Central memory CD8-positive, alpha-beta T cell (primary cell): ENCODE measurements around the gene SKI.

Experiments
- ATAC-seq: fragments of 150-1000 bp; cut with Tn5 transposase; replicated peaks from 2 replicates; pipeline ENCODE4 v1.10.0; 2022; ENCODE audit warnings: mild to moderate bottlenecking, moderate FRiP score, moderate number of reproducible peaks; ENCODE audit not compliant: poor library complexity, severe bottlenecking; ENCODE audit errors: extremely low read depth
- DNase-seq, 2 donors: peaks; one replicate each; pipeline ENCODE4 v3.0.0; 2021; ENCODE audit warnings: low spot score in 2 of 2
- H3K27ac Mint-ChIP-seq: one replicate; pipeline ENCODE4 v1.8.0; 2022; ENCODE audit warnings: low read depth, mild to moderate bottlenecking, moderate library complexity, mixed read lengths
- H3K27me3 Mint-ChIP-seq: one replicate; pipeline ENCODE4 v1.8.0; 2022; ENCODE audit warnings: mixed read lengths
- H3K36me3 Mint-ChIP-seq: one replicate; pipeline ENCODE4 v1.8.0; 2022; ENCODE audit warnings: mild to moderate bottlenecking, moderate library complexity, mixed read lengths; ENCODE audit not compliant: insufficient read depth
- H3K4me1 Mint-ChIP-seq: one replicate; pipeline ENCODE4 v1.8.0; 2022; ENCODE audit warnings: mixed read lengths
- H3K4me3 Mint-ChIP-seq: one replicate; pipeline ENCODE4 v1.8.0; 2022; ENCODE audit warnings: mild to moderate bottlenecking, moderate library complexity, mixed read lengths
- H3K9me3 Mint-ChIP-seq: one replicate; pipeline ENCODE4 v1.8.0; 2022; ENCODE audit warnings: mixed read lengths

Gene SKI

DNA sequence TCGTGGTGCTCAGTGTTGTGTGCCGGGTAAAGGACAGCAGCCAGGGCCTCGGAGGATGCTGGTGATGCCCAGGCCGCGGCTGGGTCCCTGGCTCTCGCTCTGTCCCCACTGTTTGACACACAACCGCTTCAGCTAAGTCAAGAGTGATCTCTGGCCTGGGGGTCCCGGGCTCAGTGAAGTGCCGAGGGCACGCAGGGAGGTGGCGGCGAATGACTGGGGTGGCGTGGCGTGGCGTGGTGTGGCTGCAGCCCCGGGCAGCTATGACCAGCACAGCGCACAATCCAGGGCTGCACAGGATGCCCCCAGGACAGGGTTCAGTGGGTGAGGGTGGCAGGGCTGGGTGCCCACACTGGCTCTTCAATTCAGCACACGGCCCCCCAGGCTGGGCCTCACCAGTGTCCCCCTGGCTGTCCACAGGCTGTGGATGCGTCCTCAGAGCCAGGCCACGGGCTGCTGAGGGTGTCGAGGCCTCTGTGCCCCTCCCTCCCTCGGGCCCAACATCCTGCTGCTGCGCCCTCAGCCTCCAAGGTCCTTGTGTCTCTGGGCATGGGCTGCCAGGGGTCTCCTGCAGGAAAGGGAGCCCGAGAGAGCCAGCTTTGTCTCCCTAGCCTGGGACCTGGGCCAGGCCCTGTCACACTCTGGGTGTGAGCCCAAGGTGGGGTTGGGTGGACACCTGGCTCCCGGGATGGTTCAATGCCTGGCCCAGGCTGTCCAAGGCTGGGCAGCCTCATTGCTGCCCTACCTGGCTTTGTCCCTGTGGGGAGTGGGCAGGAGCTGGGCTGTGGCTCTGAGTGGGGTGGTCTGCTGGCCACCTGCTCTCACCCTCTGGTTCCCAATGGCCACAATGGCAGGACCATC is 12.0 kb upstream of the SKI start:
- ATAC-seq = no peak
- Mint-ChIP-seq H3K27ac (no peak overlapping the region), H3K27me3 (no peaks in the 10 kb centered on the region), H3K4me1 (no peaks in the 10 kb centered on the region), H3K4me3 (no peak overlapping the region), H3K36me3 (no peaks in the 10 kb centered on the region), H3K9me3 (no peaks in the 10 kb centered on the region)
- no peak for DNase-seq

DNA sequence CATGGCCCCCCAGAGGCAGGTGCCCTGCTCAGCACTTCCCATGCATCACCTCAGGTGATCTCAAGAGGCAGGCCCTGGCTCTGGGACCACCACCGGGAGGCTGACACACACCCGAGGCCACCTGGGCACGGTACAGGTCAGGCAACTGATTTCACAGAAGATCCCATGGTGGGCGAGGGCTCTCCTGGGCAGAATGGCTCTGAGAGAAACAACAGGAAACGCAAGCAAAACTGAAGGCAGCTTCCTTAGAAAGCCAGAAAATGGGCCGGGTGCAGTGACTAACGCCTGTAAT is 11.4 kb upstream of the SKI start:
- no peak for ATAC-seq

DNA sequence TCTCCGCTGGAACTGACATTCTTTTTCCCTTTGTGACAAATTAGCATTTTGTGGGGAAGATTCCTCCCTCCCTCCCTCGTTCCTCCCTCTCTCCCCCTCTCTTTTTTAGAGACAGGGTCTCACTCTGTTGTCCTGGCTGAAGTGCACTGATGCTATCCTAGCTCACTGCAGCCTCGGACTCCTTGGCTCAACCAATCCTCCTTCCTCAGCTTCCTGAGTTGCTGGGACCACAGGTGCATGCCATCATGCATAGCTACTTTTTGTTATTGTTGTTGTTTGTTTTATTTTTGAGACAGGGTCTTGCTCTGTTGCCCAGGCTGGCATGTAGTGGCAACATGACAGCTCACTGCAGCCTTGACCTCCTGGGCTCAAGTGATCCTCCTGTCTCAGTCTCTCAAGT is 6.8 kb upstream of the SKI start:
- no peaks in the 10 kb centered on the region for H3K9me3 Mint-ChIP-seq
- no peak for ATAC-seq
- DNase-seq = no peak
- peaks cover 2% of the 10 kb centered on the region for H3K36me3 Mint-ChIP-seq
- H3K4me3 Mint-ChIP-seq = no peak overlapping the region
- H3K27me3 Mint-ChIP-seq = no peaks in the 10 kb centered on the region
- no peak overlapping the region for H3K27ac Mint-ChIP-seq
- peaks cover 3% of the 10 kb centered on the region for H3K4me1 Mint-ChIP-seq

More for the DNA sequence above, 11.4 kb upstream of the SKI start:
- no peaks in the 10 kb centered on the region for H3K9me3 Mint-ChIP-seq
- no peak for DNase-seq
- H3K27me3 Mint-ChIP-seq = no peaks in the 10 kb centered on the region
- no peaks in the 10 kb centered on the region for H3K36me3 Mint-ChIP-seq
- H3K4me3 Mint-ChIP-seq = no peak overlapping the region
- no peaks in the 10 kb centered on the region for H3K4me1 Mint-ChIP-seq
- H3K27ac Mint-ChIP-seq = no peak overlapping the region

DNA sequence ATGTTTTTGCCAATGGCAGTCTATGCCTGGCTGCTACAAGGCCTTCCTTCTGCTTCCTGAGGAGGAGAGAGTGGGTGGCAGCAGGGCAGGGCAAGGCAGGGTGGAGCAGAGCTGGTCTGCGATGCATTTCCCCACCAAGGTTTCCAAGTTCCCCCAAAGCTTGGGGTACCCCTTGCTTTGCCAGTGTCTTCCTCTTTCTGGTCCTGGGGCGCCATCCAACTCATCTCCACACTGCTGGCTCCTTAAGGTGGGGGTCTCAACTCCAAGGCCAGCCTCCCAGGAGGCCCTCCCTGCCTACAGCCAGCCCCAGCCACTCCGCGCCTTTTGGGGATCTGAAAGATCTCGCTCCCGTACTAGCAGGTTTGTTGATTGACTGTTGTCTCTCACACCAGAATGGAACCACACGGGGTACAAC is 3.9 kb upstream of the SKI start:
- H3K9me3 Mint-ChIP-seq = no peaks in the 10 kb centered on the region
- no peak for ATAC-seq
- H3K27me3 Mint-ChIP-seq = no peaks in the 10 kb centered on the region
- DNase-seq = no peak
- no peak overlapping the region for H3K27ac Mint-ChIP-seq
- peaks cover 9% of the 10 kb centered on the region for H3K4me1 Mint-ChIP-seq
- H3K36me3 Mint-ChIP-seq = peaks cover 19% of the 10 kb centered on the region
- H3K4me3 Mint-ChIP-seq = no peak overlapping the region

GRCh38 chr1:2224631-2225428 is 3.3 kb upstream of the SKI start:
- no peak overlapping the region for H3K27ac Mint-ChIP-seq
- H3K4me1 Mint-ChIP-seq = peaks cover 15% of the 10 kb centered on the region
- H3K9me3 Mint-ChIP-seq = no peaks in the 10 kb centered on the region
- peaks cover 26% of the 10 kb centered on the region for H3K36me3 Mint-ChIP-seq
- H3K4me3 Mint-ChIP-seq = no peak overlapping the region
- no peak for ATAC-seq
- H3K27me3 Mint-ChIP-seq = no peaks in the 10 kb centered on the region
- DNase-seq = no peak

- Mint-ChIP-seq H3K4me3 (peak overlapping the region; percentile 75), H3K4me1 (peaks cover 29% of the 10 kb centered on the region), H3K36me3 (peaks cover 43% of the 10 kb centered on the region), H3K9me3 (no peaks in the 10 kb centered on the region), H3K27me3 (no peaks in the 10 kb centered on the region), H3K27ac (peak overlapping the region; percentile 95)
- DNase-seq (no peak), ATAC-seq (no peak)
Measured at GRCh38 chr1:2226525-2227345, 1.4 kb upstream of the SKI start.

DNA sequence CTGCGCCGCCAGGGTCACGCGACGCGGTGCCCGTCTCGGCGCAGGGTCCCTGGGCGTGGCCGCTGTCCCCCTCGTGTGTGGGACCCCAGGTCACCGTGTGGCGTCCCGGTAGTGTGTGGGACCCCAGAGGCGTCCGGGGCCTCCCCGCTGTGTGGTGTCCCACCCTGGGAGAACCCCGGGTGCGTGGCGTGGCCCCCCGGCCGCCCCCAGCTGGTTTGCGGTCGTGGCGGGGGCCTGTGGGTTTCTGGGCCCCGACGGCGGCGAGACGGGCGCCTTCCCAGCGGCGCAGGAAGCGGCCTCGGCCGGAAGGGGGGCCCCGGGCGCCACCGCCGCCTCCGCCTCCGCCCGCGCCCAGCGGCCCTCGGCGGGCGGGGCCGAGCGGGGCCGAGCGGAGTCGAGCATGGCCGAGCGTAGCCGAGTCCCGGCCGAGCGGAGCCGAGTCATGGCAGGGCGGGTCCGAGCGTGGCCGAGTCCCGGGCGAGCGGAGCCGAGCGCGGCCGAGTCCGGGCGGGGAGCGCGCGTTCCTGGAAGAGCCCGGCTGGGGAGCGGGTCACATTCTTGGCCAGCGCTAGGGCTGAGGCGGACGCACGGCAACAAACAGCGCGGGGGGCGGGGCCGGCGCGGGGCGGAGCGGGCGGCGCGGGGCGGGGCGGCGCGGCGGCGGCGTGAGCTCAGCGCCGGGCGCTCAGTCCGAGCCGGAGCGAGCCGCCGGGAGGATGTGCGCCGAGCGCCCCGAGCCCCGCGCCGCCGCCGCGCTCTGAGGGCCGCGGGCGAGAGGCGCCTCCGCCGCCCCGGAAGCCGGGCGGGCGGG is 568 bp upstream of the SKI start:
- Mint-ChIP-seq H3K36me3 (peaks cover 51% of the 10 kb centered on the region), H3K4me3 (peak overlapping the region; percentile 62), H3K4me1 (peaks cover 37% of the 10 kb centered on the region), H3K27me3 (no peaks in the 10 kb centered on the region), H3K9me3 (no peaks in the 10 kb centered on the region), H3K27ac (peak overlapping the region; percentile 82)
- peak; percentile 68 for ATAC-seq
- DNase-seq = peak; percentile 89 to 92

- Mint-ChIP-seq H3K4me3 (peak overlapping the region; percentile 91), H3K27ac (peak overlapping the region; percentile 96), H3K36me3 (peaks cover 60% of the 10 kb centered on the region), H3K9me3 (no peaks in the 10 kb centered on the region), H3K4me1 (peaks cover 49% of the 10 kb centered on the region), H3K27me3 (no peaks in the 10 kb centered on the region)
- ATAC-seq (no peak), DNase-seq (no peak)
Measured at GRCh38 chr1:2228694-2229036, 546 bp downstream of the SKI start.

GRCh38 chr1:2229037-2229864 is 1.1 kb downstream of the SKI start:
- H3K27me3 Mint-ChIP-seq = no peaks in the 10 kb centered on the region
- peaks cover 54% of the 10 kb centered on the region for H3K4me1 Mint-ChIP-seq
- ATAC-seq = no peak
- H3K9me3 Mint-ChIP-seq = no peaks in the 10 kb centered on the region
- DNase-seq = peak; percentile 44 to 60
- peak overlapping the region; percentile 91 for H3K4me3 Mint-ChIP-seq
- peak overlapping the region; percentile 96 for H3K27ac Mint-ChIP-seq
- peaks cover 62% of the 10 kb centered on the region for H3K36me3 Mint-ChIP-seq

GRCh38 chr1:2229911-2230731 is 2.0 kb downstream of the SKI start:
- no peak for ATAC-seq
- no peaks in the 10 kb centered on the region for H3K27me3 Mint-ChIP-seq
- no peak for DNase-seq
- H3K9me3 Mint-ChIP-seq = no peaks in the 10 kb centered on the region
- H3K4me1 Mint-ChIP-seq = peaks cover 60% of the 10 kb centered on the region
- H3K4me3 Mint-ChIP-seq = peak overlapping the region; percentile 91
- peak overlapping the region; percentile 96 for H3K27ac Mint-ChIP-seq
- peaks cover 67% of the 10 kb centered on the region for H3K36me3 Mint-ChIP-seq
